Measurements from ENCODE around the gene COMTD1.

GRCh38 chr10:75228278-75228677 is 7.5 kb downstream of the COMTD1 start:
- TF ChIP-seq CTCF (IDR thresholded peaks at IDR 0.05; ENCODE audit: low read depth, low read length, poor library complexity, severe bottlenecking) (no peak), EZH2phosphoT487 (IDR thresholded peaks at IDR 0.05; ENCODE audit: borderline replicate concordance, low read length) (no peak)

Data from DOHH2 (cell line).